ENCODE measurements around the gene ZSCAN5A. TPM values are rescaled to one million over a fixed set of nuclear protein-coding genes. Genes with fewer than 3 reads are reported as not detected.

The ZSCAN5A gene
- total and polyA plus RNA-seq, 9 of the 15 experiments (the other 6 are each of a cell fraction or from before 2014, with no cell fraction given): 5.8 to 15.3 (median 11.8) TPM

GRCh38 chr19:56314381-56315076 lies at the start of gene ZSCAN5A (continued):
- peak; percentile 22; the same call in 1 of the 2 replicates for TF ChIP-seq GMEB1 (CRISPR knock-in tag; IDR thresholded peaks at IDR 0.05)
- TF ChIP-seq ELF2 (CRISPR knock-in tag; IDR thresholded peaks at IDR 0.05): peak; percentile 92
- TF ChIP-seq FOXO4 (CRISPR knock-in tag; IDR thresholded peaks at IDR 0.05): no peak
- TF ChIP-seq TFAP4 (CRISPR knock-in tag; IDR thresholded peaks at IDR 0.05; ENCODE audit: borderline replicate concordance): no peak; the same call in 1 of the 2 replicates
- TF ChIP-seq POLR2H (tag; IDR thresholded peaks at IDR 0.05; ENCODE audit: low read depth): peak; percentile 48
- TF ChIP-seq SAP30 (IDR thresholded peaks at IDR 0.05; ENCODE audit: borderline replicate concordance, insufficient read depth, low read depth, low read length, poor library complexity, severe bottlenecking): peak; percentile 52
- peak; percentile 78 for TF ChIP-seq SIN3B (IDR thresholded peaks at IDR 0.05; ENCODE audit: low read depth)
- TF ChIP-seq ZBTB17 (CRISPR knock-in tag; IDR thresholded peaks at IDR 0.05): no peak
- TF ChIP-seq RBBP5 (IDR thresholded peaks at IDR 0.05; ENCODE audit: borderline replicate concordance, insufficient read depth, low read length, poor library complexity, severe bottlenecking): peak; percentile 75
- peak; percentile 90 for TF ChIP-seq HCFC1 (IDR thresholded peaks at IDR 0.05; ENCODE audit: low read depth, low read length)

All from K562 (cell line).